Measurements from ENCODE around the gene SNAP47. TPM values are rescaled to one million over a fixed set of nuclear protein-coding genes. Genes with fewer than 3 reads are reported as not detected.

Gene SNAP47
- polyA plus RNA-seq, 1 of the 3 experiments (the other 2 are of a cell fraction) = 45.6 TPM

DNA sequence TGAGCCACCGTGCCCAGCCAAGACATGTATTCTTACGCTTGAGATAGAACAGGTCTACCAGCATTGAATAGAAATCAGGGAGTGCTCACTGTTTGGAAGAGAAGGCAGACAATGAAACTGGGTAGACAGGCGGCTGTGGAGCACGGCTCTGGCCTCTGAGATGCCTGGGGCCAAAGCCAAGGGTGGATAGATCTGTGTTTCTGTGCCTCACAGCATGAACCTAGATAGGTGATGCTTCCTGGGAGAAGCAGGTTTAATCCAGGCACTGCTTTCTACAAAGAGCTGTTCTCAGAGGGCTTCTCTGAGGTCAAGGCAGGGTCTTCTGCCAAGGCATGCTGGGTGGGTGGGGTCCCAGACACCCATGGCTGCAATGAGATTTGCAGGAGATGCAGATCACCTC is 55.6 kb downstream of the SNAP47 start:
- H3F3A ChIP-seq (replicated peaks; ENCODE audit: insufficient read depth) = peaks cover 7% of the 10 kb centered on the region
- no peaks in the 10 kb centered on the region for H4K20me1 ChIP-seq (ENCODE audit: insufficient read depth)
- no peaks in the 10 kb centered on the region for H3K79me2 ChIP-seq (ENCODE audit: insufficient read depth)
- 83% methylated on average over 4 of the region's 4 CpGs for WGBS (ENCODE audit: low lambda C conversion rate)
- H3K9me3 ChIP-seq = no peaks in the 10 kb centered on the region
- TF ChIP-seq CHD2 (IDR thresholded peaks at IDR 0.05; ENCODE audit: low read length, partially characterized antibody) (no peak), FOSL2 (IDR thresholded peaks at IDR 0.05; ENCODE audit: borderline replicate concordance, low read depth) (no peak), SMC3 (IDR thresholded peaks at IDR 0.05; ENCODE audit: low read depth, low read length) (no peak), MXI1 (IDR thresholded peaks at IDR 0.05; ENCODE audit: low read depth, low read length) (no peak), TAF1 (IDR thresholded peaks at IDR 0.05; ENCODE audit: borderline replicate concordance, low read depth, low read length) (no peak), GABPA (IDR thresholded peaks at IDR 0.05; ENCODE audit: low read depth) (no peak), FOXM1 (IDR thresholded peaks at IDR 0.05; ENCODE audit: low read depth) (no peak), NRF1 (IDR thresholded peaks at IDR 0.05; ENCODE audit: low read depth, low read length) (no peak)
- TF ChIP-seq, protein P1, sequence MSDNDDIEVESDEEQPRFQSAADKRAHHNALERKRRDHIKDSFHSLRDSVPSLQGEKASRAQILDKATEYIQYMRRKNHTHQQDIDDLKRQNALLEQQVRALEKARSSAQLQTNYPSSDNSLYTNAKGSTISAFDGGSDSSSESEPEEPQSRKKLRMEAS (IDR thresholded peaks at IDR 0.05; ENCODE audit: low read depth) = no peak
- H2AFZ ChIP-seq (ENCODE audit: low read depth) = no peak overlapping the region
- no peaks in the 10 kb centered on the region for H3K36me3 ChIP-seq (replicated peaks in 1 of 2; ENCODE audit: control insufficient read depth in 1 of 2, insufficient read depth in 2 of 2, low read length in 1 of 2)
- H3K4me3 ChIP-seq (ENCODE audit: low read depth in 2 of 2, low read length in 1 of 2) = no peak overlapping the region
- ChIA-PET CTCF (no interaction called here), POLR2A (no interaction called here)
- no peak overlapping the region for H3K4me2 ChIP-seq
- DNase-seq = no peak
- no peak overlapping the region for H3K9ac ChIP-seq
- H3K27ac ChIP-seq (ENCODE audit: low read depth in 2 of 2, low read length in 1 of 2) = no peak overlapping the region
- H3K9me2 ChIP-seq = no peaks in the 10 kb centered on the region
- H3K27me3 ChIP-seq (ENCODE audit: insufficient read depth) = no peaks in the 10 kb centered on the region
- peaks cover 17 to 48% of the 10 kb centered on the region in 2 experiments for H3K4me1 ChIP-seq (ENCODE audit: control insufficient read depth in 1 of 2, insufficient read depth in 2 of 2, low read depth in 1 of 2, low read length in 1 of 2)

DNA sequence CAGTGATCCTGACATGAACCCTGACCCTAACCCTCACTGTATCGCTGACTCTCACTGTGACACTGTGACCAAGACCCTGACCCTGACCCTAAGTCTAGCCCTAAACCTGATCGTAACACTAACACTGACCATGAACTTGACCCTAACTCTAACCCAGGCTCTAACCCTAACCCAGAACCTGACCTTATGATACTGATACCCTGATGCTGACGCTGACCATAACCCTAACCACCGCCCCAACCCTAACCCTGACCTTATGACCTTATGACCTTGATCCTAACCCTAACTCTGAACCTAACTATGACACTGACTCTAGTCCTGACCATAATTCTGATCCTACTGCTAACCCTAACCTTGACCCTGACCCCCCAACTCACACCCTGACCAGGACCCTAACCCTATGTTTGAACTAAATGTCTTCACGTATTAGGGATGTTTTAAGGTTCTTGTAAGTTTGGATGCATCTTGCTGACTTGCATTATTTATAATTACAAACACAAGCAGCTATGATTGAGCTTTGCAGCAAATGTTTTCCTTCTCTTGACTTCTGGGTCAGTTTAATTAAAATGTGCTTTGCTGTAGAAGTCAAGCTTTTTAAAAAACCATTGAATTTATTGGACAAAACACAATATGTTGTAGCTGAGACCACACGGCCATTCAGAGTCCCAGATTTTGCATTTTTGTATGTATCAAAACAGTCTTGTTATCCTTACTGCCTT is 56.3 kb downstream of the SNAP47 start:
- H3F3A ChIP-seq (replicated peaks; ENCODE audit: insufficient read depth) = peaks cover 7% of the 10 kb centered on the region
- H3K4me1 ChIP-seq (ENCODE audit: control insufficient read depth in 1 of 2, insufficient read depth in 2 of 2, low read depth in 1 of 2, low read length in 1 of 2) = peaks cover 17 to 48% of the 10 kb centered on the region in 2 experiments
- CTCF ChIA-PET = no interaction called here
- no peak overlapping the region for H3K27ac ChIP-seq (ENCODE audit: low read depth in 2 of 2, low read length in 1 of 2)
- no peaks in the 10 kb centered on the region for H3K79me2 ChIP-seq (ENCODE audit: insufficient read depth)
- no peak overlapping the region for H3K4me2 ChIP-seq
- no peaks in the 10 kb centered on the region for H4K20me1 ChIP-seq (ENCODE audit: insufficient read depth)
- no peaks in the 10 kb centered on the region for H3K36me3 ChIP-seq (replicated peaks in 1 of 2; ENCODE audit: control insufficient read depth in 1 of 2, insufficient read depth in 2 of 2, low read length in 1 of 2)
- POLR2A ChIA-PET = no interaction called here
- H3K9me3 ChIP-seq = no peaks in the 10 kb centered on the region
- no peaks in the 10 kb centered on the region for H3K9me2 ChIP-seq
- TF ChIP-seq SMC3 (IDR thresholded peaks at IDR 0.05; ENCODE audit: low read depth, low read length) (no peak), POLR2AphosphoS5 (IDR thresholded peaks at IDR 0.05; ENCODE audit: low read depth, low read length) (no peak), RXRA (IDR thresholded peaks at IDR 0.05; ENCODE audit: borderline replicate concordance, low read depth) (no peak), CHD2 (IDR thresholded peaks at IDR 0.05; ENCODE audit: low read length, partially characterized antibody) (no peak), NRF1 (IDR thresholded peaks at IDR 0.05; ENCODE audit: low read depth, low read length) (no peak), REST (IDR thresholded peaks at IDR 0.05; ENCODE audit: low read depth, low read length) (no peak)
- TF ChIP-seq, protein P2, sequence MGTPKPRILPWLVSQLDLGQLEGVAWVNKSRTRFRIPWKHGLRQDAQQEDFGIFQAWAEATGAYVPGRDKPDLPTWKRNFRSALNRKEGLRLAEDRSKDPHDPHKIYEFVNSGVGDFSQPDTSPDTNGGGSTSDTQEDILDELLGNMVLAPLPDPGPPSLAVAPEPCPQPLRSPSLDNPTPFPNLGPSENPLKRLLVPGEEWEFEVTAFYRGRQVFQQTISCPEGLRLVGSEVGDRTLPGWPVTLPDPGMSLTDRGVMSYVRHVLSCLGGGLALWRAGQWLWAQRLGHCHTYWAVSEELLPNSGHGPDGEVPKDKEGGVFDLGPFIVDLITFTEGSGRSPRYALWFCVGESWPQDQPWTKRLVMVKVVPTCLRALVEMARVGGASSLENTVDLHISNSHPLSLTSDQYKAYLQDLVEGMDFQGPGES (IDR thresholded peaks at IDR 0.05; ENCODE audit: low read depth, low read length) = no peak
- TF ChIP-seq, protein P3, sequence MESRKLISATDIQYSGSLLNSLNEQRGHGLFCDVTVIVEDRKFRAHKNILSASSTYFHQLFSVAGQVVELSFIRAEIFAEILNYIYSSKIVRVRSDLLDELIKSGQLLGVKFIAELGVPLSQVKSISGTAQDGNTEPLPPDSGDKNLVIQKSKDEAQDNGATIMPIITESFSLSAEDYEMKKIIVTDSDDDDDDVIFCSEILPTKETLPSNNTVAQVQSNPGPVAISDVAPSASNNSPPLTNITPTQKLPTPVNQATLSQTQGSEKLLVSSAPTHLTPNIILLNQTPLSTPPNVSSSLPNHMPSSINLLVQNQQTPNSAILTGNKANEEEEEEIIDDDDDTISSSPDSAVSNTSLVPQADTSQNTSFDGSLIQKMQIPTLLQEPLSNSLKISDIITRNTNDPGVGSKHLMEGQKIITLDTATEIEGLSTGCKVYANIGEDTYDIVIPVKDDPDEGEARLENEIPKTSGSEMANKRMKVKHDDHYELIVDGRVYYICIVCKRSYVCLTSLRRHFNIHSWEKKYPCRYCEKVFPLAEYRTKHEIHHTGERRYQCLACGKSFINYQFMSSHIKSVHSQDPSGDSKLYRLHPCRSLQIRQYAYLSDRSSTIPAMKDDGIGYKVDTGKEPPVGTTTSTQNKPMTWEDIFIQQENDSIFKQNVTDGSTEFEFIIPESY (IDR thresholded peaks at IDR 0.05; ENCODE audit: borderline replicate concordance, low read depth) = no peak
- H3K27me3 ChIP-seq (ENCODE audit: insufficient read depth) = no peaks in the 10 kb centered on the region
- no peak overlapping the region for H3K4me3 ChIP-seq (ENCODE audit: low read depth in 2 of 2, low read length in 1 of 2)
- no peak overlapping the region for H3K9ac ChIP-seq
- WGBS (ENCODE audit: low lambda C conversion rate) = 94% methylated on average over 6 of the region's 6 CpGs
- H2AFZ ChIP-seq (ENCODE audit: low read depth) = no peak overlapping the region
- DNase-seq = no peak
